GM21619 (cell line): Measurements from ENCODE around the gene MACROH2A2.
"Not testable (repeated sequence)": the region's sequence is repeated elsewhere in the genome, so short reads cannot be mapped to it uniquely, and the experiment has no call there.

Source experiments
- ATAC-seq: cut with Tn5 transposase; IDR thresholded peaks from one replicate; pipeline ENCODE4 v1.9.1; 2021; ENCODE audit not compliant: unreplicated experiment

The MACROH2A2 gene

GRCh38 chr10:70147259-70147625 is 94.6 kb downstream of the MACROH2A2 start:
- no peak for ATAC-seq

- no peak for ATAC-seq
Observed at GRCh38 chr10:70148516-70148915, 95.9 kb downstream of the MACROH2A2 start.

GRCh38 chr10:70155255-70155838 is 102.7 kb downstream of the MACROH2A2 start:
- no peak for ATAC-seq

GRCh38 chr10:70158113-70158512 is 105.5 kb downstream of the MACROH2A2 start:
- ATAC-seq = no peak

- not testable (repeated sequence) for ATAC-seq
Observed at GRCh38 chr10:70159366-70159765, 106.7 kb downstream of the MACROH2A2 start.

- ATAC-seq = no peak
Observed at GRCh38 chr10:70160798-70161197, 108.2 kb downstream of the MACROH2A2 start.
